Measurements from ENCODE around the gene WDPCP.
"Not testable (repeated sequence)": the region's sequence is repeated elsewhere in the genome, so short reads cannot be mapped to it uniquely, and the experiment has no call there.

- TF ChIP-seq POLR2A (IDR thresholded peaks at IDR 0.05); CTCF (IDR thresholded peaks at IDR 0.05); POLR2AphosphoS5 (IDR thresholded peaks at IDR 0.05; ENCODE audit: insufficient read depth in 1 of 2, low read depth in 1 of 2): not testable (repeated sequence)
Observed at GRCh38 chr2:63074399-63074798, 513.9 kb downstream of the WDPCP start.

Measured in vagina (tissue), 2 donors.